HG02885 (cell line): Measurements from ENCODE around the gene CBR3.

Experiments
- ATAC-seq: cut with Tn5 transposase; IDR thresholded peaks from one replicate; pipeline ENCODE4 v1.9.1; 2021; ENCODE audit warnings: mild to moderate bottlenecking; ENCODE audit not compliant: unreplicated experiment, poor library complexity

The CBR3 gene

DNA sequence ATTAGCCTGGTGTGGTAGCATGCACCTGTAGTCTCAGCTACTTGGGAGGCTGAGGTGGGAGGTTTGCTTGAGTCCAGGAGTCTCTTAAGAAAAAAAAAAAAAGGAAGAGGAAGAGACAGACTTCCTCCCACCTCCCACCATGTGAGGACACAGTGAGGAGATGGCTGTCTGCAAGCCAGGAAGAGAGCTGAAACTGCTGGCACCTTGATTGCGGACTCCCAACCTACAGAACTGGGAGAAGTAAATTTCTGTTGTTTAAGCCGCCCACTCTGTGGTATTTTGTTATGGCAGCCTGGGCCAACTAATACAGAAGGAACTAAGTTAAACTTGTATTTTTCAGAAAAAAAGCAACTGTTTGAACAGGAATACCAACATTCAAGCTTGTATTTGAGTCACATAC lies 43.5 kb downstream of the CBR3 start:
- no peak for ATAC-seq

DNA sequence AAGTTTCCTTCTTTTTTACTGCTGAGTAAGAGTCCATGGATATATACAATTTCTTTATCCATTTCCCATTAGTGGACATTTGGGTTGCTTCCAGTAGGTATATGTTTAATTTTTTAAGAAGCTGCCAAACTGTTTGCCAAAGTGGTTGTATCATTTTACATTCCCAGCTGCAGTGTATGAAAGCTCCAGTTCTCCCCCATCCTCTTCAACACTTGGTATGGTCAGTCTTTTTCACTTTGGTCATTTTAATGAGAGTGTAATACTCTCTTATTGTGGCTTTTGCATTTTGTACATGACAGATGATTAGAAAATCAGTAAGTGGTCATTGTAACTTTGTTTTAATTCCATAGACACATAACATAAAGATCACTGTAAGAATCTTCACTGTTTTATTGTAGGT lies 44.3 kb downstream of the CBR3 start:
- ATAC-seq, result no peak

DNA sequence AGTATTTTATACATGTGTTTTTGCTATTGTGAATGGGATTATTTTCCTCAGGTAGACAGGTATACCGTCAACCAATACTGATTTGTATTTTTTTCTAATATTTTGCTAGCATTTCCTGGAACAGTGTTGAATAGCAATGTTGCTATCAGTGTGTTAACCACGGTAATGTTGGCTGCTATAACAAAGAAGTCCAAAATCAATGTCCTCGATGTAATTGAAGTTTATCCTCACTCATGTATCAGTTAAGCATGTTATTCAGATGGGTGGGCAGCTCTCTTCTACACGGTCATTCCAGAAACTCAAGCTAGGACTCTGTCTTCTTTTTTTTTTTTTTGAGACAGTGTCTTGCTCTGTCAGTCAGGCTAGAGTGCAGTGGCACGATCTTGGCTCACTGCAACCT lies 46.1 kb downstream of the CBR3 start:
- ATAC-seq, result no peak

DNA sequence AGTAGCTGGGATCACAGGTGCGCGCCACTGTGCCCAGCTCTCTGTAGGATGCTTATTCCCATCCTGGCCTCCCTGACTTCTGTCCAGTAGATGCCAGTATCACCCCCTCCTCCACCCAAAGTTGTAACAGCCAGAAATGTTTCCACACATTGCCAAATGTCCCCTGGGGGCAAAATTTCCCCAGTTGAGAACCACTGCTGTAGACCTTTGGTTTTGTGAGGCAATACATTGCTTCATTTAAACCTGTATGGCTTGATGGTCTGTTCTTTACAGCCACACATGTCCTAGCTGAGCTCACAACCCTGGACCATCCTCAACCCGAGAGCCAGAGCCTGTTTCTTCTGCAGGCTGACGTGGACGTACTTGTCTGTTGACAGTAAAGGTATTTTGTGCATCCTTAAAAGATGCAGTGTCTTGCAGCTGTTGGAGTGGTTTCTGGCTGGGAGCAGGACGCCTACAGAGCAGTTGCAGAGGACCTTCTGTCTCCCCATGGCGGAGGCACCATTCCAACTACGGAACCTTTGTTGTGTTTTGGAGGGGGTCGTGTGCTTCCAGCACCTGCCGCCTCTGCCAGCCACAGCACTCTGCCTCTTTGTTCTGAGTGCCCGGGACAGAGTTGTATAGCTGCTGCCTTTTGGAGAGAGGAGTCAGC lies 48.4 kb downstream of the CBR3 start:
- ATAC-seq, result no peak

DNA sequence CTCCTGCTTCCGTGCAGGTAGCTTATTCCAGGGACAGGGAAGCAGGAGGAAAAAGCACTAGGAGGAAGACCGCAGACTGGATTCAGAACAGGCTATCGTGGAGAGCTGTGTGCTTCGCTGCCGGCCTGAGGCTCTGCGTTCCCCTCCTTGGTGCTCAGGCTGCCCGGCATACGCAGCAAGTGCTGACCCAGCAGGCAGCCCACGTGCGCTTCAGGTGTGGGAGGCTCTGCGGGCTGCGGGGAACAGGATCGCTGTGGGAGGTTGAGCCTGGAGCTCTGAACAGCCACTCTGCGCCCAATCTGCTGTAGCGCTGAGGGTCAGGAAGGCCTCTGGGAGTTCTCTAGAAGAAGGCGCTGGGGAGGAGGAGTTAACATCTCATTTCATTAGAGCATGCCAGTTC lies 49.7 kb downstream of the CBR3 start:
- ATAC-seq, result no peak

DNA sequence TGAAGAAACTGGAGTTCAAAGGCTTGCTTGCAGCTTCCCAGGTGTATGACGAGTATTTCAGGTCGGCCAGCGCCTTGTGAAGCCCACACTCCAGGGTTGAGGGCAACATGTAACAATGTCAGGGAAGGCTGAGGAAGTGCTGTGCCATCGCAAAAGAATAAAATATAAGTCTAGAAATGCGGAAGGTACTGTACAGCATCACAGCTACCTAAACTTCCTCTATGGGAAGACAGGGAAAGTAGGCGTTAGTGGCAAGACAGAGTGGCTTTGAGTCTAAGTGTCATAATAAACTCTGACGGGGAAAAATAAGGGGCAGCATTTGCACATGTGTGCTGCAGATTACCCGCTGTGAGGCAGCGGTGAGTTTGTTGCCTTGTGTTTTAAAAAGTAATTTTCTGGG lies 50.6 kb downstream of the CBR3 start:
- no peak for ATAC-seq

DNA sequence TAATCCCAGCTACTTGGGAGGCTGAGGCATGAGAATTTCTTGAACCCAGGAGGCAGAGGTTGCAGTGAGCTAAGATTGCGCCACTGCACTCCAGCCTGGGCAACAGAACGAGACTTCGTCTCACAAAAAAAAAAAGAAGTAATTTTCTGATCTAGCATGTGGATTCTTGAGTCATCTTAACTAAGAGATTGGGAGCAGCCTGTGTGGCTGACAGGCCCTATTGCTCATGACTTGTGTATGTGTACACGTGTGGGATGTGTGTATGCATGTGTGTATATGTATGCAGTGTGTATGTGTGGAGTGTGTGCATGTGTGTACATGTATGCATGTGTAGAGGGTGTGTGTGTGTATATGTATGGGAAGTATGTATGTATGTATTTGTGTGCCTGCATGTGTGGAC lies 51.2 kb downstream of the CBR3 start:
- ATAC-seq, result no peak

DNA sequence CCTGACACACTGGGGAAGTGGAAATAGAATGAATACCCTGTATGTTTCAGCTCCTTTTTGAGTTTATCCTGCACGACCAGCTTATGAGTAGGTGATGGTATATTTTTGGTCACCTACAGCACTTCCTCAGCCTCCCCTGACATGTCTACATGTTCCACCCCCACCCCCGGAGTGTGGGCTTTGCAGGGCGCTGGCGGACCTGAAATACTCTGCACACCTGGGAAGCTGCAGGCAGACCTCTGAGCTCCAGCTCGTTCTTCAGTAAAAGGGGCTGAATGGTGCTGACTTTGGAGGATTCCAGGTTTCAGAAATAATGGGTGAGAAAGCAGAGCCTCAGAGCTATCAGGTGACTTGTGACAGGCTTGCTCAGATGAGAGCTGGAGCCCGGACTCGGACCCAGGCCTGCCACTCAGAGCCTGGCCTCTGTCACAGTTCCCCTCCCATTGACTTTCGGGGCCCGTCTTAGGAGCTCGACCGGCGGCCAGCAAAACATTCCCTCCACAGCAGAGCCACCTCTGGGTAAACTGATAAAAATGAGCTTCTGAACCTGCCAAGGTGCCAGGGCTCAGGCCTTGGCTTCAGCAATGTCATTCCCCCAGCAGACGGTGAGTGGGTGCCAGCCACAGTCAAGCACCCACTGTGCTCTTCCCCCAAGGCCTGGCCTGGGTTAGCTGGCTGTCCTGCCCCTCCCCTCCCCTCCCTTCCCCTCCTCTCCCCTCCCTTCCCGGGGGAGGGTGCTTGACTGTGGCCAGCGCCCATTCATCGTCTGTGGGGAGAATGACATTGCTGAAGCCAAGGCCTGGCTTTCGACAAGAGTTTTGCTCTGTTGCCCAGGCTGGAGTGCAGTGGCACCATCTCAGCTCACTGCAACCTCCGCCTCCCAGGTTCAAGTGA lies 51.9 kb downstream of the CBR3 start:
- no peak for ATAC-seq

DNA sequence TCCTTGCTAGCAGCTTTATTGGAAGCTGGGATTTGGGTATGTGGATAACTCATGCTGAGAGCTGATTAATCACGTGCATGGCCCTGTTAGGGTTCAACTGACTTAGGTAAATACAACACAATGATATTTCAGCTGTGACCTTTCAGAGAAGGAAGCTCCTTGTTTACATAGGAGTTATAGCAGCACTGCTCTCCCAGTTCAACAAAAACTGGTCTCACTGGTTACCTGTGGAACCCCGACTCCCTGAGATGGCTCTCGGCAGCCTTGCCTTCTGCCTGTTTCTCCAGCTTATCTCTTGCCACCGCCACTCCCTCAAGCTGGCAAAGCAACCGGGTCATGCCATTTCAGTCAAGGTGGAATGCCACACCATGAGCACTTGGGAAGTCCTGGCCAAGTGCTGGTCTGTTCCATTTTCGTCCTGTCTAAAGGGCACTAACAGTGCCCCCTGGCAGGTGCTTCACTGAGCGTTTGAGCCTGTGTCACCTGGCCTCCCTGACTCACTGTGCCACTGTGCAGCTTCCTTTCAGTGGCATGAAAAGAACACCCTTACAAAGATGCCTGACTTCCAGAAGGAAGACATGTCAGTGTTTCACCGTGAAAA lies 53.3 kb downstream of the CBR3 start:
- ATAC-seq, result no peak

DNA sequence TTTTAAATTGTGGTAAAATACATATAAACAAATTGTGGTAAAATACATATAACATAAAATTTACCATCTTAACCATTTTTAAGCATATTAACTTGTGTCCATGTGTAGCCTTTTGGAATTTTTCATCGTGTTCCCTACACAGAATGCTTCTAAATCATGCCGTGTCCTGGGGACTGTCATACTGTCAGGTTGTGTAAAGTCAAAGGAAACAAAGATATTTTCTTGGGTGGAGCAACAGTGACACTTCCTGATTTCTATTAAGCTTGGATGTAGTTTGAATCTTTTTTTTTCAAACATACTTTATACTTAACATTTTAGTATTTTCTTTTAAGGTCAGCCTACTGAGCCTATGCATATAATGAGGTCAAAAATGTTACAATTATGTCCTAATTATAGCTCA lies 54.1 kb downstream of the CBR3 start:
- no peak for ATAC-seq

DNA sequence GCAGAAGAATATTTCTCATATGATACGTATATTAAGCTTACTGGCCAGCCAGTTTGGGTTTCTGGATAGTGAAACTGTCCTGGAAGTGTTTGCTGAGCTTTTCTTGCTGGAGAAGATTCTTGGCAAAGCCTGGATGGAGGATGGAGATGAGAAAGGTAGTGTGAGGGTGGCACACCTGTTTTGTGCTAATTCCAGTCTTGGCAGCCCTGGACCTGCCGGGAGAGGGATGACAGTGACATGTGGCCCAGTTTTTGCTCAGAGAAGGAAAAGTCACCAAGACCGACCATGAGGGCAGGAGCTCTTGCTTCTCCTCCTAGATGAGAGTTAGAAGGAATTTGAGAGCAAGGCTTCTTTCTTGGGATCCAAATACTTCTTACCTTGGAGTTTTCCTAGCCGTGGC lies 55.9 kb downstream of the CBR3 start:
- no peak for ATAC-seq

DNA sequence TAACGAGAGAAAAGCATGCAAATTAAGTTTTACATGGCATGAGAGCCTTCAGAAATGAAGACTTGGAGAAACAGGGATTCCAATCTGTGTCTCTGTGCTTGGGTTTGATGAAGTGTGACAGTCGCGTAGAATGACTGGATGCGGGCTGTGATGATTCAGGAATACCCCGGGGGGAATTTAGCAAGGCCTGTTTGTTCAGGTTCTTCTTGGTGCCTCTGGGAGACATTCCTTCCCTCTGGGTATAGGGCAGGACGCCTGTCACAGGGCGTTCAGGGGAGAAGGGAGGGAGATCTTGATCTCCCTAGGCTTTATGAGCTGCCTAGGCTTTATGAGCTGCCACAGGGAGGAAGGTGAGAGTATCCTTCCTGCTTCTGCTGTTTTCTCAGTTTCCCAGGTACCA lies 58.3 kb downstream of the CBR3 start:
- ATAC-seq, result no peak

DNA sequence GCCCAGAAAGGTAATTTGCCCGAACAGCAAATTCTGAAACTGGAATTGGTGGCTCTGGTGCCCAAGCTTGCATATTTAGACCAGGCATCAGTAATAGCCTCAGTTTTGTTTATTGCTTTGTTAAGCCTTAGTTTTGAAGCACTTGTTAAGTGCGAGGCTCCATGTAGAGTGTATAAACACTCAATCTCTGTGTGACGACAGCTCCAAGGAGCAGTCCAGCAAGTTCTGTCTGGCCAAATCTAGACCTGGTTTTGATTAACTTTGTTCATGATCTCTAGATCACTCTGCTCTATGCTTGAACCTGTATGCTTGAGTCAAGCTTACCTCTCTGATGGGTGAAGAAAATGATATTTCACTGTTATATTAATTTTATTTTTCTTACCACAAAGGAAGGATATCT lies 59.1 kb downstream of the CBR3 start:
- ATAC-seq, result no peak

DNA sequence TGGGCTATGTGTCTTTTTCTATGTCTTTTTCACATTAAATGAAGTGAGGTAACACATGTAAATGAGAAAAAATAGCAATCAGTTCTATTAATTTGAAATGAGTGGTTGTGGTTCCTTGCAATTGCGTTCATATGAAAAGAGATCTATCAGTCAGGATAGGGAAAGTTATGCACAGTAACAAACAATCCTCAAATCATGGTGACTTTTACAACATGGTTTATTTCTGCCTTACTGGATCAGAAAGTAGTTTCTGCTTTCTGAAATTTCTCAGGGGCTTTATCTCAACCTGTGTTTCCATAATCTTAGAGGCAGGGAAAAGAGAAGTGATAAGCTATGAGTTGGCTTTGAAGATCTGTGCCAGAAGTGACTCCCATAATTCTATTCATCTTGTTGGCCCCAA lies 60.7 kb downstream of the CBR3 start:
- no peak for ATAC-seq
